Mammary epithelial cell (primary cell): Measurements from ENCODE around the gene GRP.

Experiments
- EZH2 ChIP-seq: IDR thresholded peaks from 2 replicates; pipeline ENCODE4 v1.6.1; 2012; ENCODE audit warnings: low read length, inconsistent platforms, borderline replicate concordance
- TF ChIP-seq, protein P1 (sequence below), 2 donors: IDR thresholded peaks in 1 of 2; conservative IDR thresholded peaks in 1 of 2; 2 replicates each; pipeline ENCODE4 v1.5.1; 2011 to 2012; ENCODE audit warnings: inconsistent platforms in 2 of 2, low read length in 2 of 2, mild to moderate bottlenecking in 2 of 2, control low read depth in 1 of 2, low read depth in 1 of 2; ENCODE audit not compliant: insufficient read depth in 1 of 2; ENCODE audit errors: extremely low read depth in 1 of 2

DNA sequence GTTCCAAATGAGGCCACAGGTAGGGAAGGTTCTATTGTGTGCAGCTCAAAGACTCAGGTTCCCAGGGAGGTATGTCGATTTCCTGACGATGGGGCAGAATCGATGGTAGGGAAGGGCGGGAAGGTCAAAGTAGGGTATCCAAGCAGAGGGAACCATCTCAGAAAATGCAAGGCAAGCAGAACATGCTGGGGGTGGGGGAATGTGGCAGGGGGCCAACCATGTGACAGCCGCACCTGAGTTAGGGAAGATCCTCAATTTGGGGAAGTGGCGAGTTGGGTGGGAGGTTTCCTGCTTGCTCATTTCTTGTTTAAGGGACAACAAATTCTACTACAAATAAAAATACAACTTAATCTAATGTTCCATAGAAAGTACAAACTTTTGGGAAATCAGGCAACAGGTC is 21.7 kb upstream of the GRP start:
- TF ChIP-seq, protein P1, sequence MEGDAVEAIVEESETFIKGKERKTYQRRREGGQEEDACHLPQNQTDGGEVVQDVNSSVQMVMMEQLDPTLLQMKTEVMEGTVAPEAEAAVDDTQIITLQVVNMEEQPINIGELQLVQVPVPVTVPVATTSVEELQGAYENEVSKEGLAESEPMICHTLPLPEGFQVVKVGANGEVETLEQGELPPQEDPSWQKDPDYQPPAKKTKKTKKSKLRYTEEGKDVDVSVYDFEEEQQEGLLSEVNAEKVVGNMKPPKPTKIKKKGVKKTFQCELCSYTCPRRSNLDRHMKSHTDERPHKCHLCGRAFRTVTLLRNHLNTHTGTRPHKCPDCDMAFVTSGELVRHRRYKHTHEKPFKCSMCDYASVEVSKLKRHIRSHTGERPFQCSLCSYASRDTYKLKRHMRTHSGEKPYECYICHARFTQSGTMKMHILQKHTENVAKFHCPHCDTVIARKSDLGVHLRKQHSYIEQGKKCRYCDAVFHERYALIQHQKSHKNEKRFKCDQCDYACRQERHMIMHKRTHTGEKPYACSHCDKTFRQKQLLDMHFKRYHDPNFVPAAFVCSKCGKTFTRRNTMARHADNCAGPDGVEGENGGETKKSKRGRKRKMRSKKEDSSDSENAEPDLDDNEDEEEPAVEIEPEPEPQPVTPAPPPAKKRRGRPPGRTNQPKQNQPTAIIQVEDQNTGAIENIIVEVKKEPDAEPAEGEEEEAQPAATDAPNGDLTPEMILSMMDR (conservative IDR thresholded peaks at IDR 0.05 in 1 of 2, IDR thresholded peaks at IDR 0.05 in 1 of 2; ENCODE audit: extremely low read depth in 1 of 2, insufficient read depth in 1 of 2, low read depth in 1 of 2, low read length in 2 of 2) = no peak
- TF ChIP-seq EZH2 = no peak
